ENCODE data around the gene RNF144B. TPM values are rescaled to one million over a fixed set of nuclear protein-coding genes. Genes with fewer than 3 reads are reported as not detected.
A peak's percentile ranks its signal among the peaks of the same experiment; 100 is the strongest.

Gene RNF144B
- total and polyA plus RNA-seq, 2 of the 13 experiments (the other 11 are each of a cell fraction or from before 2014, with no cell fraction given): 1.8 to 4.3 TPM

- TF ChIP-seq TRIM24 (CRISPR knock-in tag; IDR thresholded peaks at IDR 0.05): no peak
- peak; percentile 63; the same call in 1 of the 2 replicates for TF ChIP-seq RERE (CRISPR knock-in tag; IDR thresholded peaks at IDR 0.05; ENCODE audit: low read depth)
- TF ChIP-seq ZNF609 (CRISPR knock-in tag; IDR thresholded peaks at IDR 0.05; ENCODE audit: borderline replicate concordance): peak; percentile 84
- TF ChIP-seq E2F1 (CRISPR knock-in tag; IDR thresholded peaks at IDR 0.05): 0 out of 2 replicates have a peak, but pooled peaks have one; percentile 35
- TF ChIP-seq ZNF782 (CRISPR knock-in tag; IDR thresholded peaks at IDR 0.05; ENCODE audit: borderline replicate concordance): peak; percentile 85; the same call in 1 of the 2 replicates
- TF ChIP-seq MNT (IDR thresholded peaks at IDR 0.05): peak; percentile 30; the same call in 1 of the 2 replicates
- TF ChIP-seq RFXAP (CRISPR knock-in tag; IDR thresholded peaks at IDR 0.05; ENCODE audit: borderline replicate concordance): peak; percentile 65; the same call in 1 of the 2 replicates
- no peak for TF ChIP-seq ZNF275 (CRISPR knock-in tag; IDR thresholded peaks at IDR 0.05; ENCODE audit: borderline replicate concordance)
- TF ChIP-seq ARNT2 (CRISPR knock-in tag; IDR thresholded peaks at IDR 0.05; ENCODE audit: low read depth): peak; percentile 85
- peak; percentile 79 for TF ChIP-seq ZNF883 (CRISPR knock-in tag; IDR thresholded peaks at IDR 0.05; ENCODE audit: not compliant biosample characterization)
- no peak for TF ChIP-seq CCAR2 (optimal IDR thresholded peaks at IDR 0.05; ENCODE audit: low read depth, low read length)
Measured at GRCh38 chr6:18387061-18387721, at the start of gene RNF144B (continued).
